Retinal pigment epithelial cell (primary cell): ENCODE measurements around the gene PPIP5K2.
"Not testable (repeated sequence)": the region's sequence is repeated elsewhere in the genome, so short reads cannot be mapped to it uniquely, and the experiment has no call there.

Source experiments
- DNase-seq: peaks from one replicate; pipeline ENCODE4 v3.0.0-alpha.2; 2010; ENCODE audit warnings: low read depth
- H3K4me3 ChIP-seq: 2 replicates; pipeline ENCODE4 v1.5.1; 2011; ENCODE audit warnings: mild to moderate bottlenecking, low read length, control low read depth, moderate library complexity
- TF ChIP-seq, protein P1 (sequence below): conservative IDR thresholded peaks from 2 replicates; pipeline ENCODE4 v1.5.1; 2011; ENCODE audit warnings: low read depth, low read length, control low read depth, inconsistent platforms

The PPIP5K2 gene

DNA sequence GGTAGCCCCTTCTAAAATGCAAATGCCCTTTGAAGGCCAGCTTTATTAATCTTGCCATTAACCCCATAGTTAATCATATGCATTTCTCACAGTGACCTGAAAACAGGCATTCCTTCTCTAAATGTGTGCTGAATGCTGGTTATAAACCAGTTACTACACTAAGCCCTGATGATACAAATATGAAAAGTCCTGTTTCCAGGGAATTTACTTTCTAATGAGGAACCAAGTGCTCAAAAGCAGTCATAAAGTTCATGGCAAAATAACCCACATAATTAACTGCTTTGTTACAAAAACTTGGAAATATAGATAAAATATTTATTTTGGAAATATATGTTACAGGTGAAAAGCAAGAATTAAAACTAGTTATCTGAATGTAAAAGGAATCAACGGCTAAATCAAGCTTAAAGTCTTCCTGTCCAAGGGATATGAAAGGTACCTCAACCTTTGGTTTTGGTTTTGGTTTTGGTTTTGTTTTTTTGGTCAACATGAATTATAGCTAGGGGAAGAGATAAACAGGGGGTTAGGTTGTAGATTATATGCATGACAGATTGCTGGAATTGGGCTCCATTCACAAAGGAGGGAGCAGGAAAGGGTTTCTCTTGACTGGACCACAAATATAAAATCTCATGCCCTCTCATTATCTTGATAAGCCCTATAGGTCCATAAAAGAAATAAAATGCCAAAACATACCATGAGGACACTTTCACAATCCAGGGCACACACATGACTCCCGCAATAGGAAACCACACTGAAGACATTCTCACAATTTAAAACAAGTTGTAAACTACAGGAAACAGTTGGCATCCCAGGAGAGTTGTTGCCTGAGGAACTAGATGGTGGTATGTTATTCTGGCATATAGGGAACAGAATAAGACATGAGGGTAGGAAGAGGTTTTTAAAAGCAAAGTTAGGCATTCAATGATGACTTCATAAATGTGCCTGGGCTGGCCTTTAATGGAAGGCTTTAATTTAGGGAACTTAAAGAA, 91.8 kb downstream of the PPIP5K2 start:
- TF ChIP-seq, protein P1, sequence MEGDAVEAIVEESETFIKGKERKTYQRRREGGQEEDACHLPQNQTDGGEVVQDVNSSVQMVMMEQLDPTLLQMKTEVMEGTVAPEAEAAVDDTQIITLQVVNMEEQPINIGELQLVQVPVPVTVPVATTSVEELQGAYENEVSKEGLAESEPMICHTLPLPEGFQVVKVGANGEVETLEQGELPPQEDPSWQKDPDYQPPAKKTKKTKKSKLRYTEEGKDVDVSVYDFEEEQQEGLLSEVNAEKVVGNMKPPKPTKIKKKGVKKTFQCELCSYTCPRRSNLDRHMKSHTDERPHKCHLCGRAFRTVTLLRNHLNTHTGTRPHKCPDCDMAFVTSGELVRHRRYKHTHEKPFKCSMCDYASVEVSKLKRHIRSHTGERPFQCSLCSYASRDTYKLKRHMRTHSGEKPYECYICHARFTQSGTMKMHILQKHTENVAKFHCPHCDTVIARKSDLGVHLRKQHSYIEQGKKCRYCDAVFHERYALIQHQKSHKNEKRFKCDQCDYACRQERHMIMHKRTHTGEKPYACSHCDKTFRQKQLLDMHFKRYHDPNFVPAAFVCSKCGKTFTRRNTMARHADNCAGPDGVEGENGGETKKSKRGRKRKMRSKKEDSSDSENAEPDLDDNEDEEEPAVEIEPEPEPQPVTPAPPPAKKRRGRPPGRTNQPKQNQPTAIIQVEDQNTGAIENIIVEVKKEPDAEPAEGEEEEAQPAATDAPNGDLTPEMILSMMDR, result no peak
- no peak for DNase-seq
- no peak overlapping the region for H3K4me3 ChIP-seq

DNA sequence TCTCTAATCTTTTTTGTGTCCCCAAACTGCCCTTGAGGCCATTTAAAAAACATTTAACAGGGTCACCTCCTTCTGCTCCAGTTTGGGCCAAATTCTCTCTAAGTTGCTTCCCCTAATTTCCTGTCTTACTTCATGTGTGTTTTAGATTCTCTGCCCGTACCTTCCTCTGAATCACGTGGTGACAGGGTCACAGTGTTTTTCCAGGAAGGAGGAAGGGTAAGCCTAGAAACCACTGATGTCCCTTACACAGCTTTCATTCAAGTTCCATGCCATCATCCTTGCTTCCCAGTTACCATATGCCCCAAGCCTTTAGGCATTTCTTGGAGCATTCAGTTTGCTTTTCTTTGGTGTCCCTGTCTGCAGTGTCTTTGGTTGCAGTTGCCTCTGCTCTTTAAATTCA, 96.0 kb downstream of the PPIP5K2 start:
- no peak for DNase-seq
- TF ChIP-seq, protein P1, result no peak
- no peak overlapping the region for H3K4me3 ChIP-seq

DNA sequence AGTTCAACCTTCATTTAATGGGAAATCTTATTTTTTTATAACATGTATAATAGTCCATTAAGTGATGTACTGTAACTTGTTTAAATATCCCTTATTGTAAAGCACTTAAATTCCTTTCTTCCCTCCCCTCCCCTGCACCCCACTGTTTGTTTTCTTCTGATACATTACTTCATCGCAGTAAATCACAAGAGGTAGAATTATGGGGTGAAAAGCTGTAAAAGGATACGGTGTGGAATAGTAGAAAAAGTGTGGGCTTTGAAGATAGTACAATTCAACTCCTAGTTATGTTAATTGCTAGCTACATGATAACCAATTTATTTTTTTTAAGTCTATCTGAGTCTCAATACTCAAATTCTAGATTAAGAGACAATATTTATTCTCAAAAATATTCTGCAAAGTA, 96.6 kb downstream of the PPIP5K2 start:
- no peak for DNase-seq
- TF ChIP-seq, protein P1, result no peak
- no peak overlapping the region for H3K4me3 ChIP-seq

DNA sequence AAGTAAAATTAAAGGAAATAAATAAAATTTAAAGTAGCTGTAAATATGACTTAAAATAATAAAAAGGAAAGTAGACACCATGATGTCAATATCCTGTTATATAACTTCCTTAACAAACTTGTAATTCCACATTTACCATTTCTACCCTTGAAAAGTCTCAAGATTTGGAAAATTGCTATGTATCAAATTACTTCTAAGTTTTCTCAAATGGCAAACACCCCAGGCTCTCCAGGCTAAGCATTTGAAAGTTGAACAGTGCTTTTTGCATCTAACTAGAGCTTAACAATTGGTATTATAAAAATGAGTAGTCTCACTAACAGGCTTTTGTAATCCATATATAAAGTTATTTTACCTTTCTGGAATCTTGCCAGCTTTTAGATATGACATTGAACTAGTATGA, 97.0 kb downstream of the PPIP5K2 start:
- H3K4me3 ChIP-seq, result no peak overlapping the region
- TF ChIP-seq, protein P1, result no peak
- no peak for DNase-seq

DNA sequence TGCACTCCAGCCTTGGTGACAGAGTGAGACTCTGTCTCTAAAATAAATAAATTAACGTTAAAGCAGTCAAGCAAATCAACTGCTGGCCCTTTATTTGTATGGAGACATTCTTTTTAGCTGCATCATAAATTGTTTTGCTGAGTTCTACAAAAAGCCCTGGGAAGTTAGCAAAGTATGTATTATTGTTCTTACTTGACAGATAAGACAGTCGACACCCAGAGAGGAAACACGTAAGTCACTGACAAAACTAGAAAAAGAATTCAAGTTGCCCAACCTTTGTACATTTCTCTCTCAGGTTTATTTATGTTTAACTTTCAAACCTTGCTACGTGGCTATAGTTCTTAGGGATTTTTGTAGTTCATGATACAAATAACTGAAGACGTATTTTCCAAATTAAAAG, 98.1 kb downstream of the PPIP5K2 start:
- peak; percentile 24 for DNase-seq
- TF ChIP-seq, protein P1, result no peak
- H3K4me3 ChIP-seq, result no peak overlapping the region

DNA sequence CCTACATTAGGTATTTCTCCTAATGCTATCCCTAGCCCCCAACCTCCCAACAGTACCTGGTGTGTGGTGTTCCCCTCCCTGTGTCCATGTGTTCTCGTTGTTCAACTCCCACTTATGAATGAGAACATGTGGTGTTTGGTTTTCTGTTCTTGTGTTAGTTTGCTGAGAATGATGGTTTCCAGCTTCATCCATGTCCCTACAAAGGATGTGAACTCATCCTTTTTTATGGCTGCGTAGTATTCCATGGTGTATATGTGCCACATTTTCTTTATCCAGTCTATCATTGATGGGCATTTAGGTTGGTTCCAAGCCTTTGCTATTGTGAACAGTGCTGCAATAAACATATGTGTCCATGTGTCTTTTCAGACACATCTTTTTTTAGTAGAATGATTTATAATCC, 99.0 kb downstream of the PPIP5K2 start:
- H3K4me3 ChIP-seq, DNase-seq: not testable (repeated sequence)

DNA sequence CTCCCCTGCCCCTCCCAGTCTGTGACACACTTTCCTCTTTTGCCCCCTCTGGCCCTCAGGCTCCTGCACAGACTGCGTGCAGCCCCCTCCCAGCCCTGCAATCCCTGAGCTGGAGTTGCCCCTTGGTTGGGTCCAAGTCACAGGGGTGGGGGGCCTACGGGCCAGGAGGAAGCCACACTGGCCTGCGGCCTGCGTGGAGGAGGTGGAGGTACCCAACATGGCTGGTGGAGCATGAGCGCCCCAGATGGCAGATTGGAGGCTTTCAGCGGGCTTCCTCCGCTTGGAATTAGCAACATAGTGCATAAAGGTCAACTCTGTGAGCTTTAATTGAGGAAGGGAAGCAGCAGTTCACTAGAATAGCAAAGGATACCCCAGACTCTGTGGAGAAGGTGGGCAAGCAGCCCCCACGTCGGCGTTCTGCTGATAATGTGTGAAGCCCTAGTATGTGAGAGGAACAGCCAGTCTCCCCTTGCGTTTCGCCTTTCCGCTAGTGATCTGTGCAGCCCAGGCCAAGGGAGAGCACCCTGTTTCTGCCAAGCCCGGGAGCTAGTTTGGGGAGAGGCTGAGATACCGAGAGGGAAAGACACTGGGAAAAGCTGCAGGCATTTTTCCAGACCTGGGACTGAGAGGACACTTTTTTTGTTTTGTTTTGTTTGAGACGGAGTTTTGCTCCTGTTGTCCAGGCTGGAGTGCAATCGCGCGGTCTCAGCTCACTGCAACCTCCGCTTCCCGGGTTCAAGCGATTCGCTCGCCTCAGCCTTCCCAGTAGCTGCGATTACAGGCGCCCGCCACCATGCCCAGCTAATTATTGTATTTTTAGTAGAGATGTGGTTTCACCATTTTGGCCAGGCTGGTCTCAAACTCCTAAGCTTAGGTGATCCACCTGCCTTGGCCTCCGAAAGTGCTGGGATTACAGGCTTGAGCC, 103.2 kb downstream of the PPIP5K2 start:
- H3K4me3 ChIP-seq, result no peak overlapping the region
- TF ChIP-seq, protein P1, result no peak
- no peak for DNase-seq
